Bronchial epithelial cell (primary cell): ENCODE measurements around the gene UFD1. TPM values are rescaled to one million over a fixed set of nuclear protein-coding genes. Genes with fewer than 3 reads are reported as not detected.
A peak's percentile ranks its signal among the peaks of the same experiment; 100 is the strongest.
"Not testable (repeated sequence)": the region's sequence is repeated elsewhere in the genome, so short reads cannot be mapped to it uniquely, and the experiment has no call there.

Experiments used
- DNase-seq: peaks from one replicate; pipeline ENCODE4 v3.0.0-alpha.2; 2010; ENCODE audit warnings: low read depth
- FAIRE-seq: peaks from 2 replicates; lab custom pipeline; 2011; peaks lifted over from hg19 to GRCh38; lab: Jason Lieb, UNC
- H3K27me3 ChIP-seq: 2 replicates; pipeline ENCODE4 v1.5.1; 2011; ENCODE audit warnings: low read length; ENCODE audit not compliant: control insufficient read depth, insufficient read depth
- H3K36me3 ChIP-seq: 2 replicates; pipeline ENCODE4 v1.5.1; 2011; ENCODE audit warnings: low read length; ENCODE audit not compliant: control insufficient read depth, insufficient read depth
- H3K4me3 ChIP-seq: 2 replicates; pipeline ENCODE4 v1.5.1; 2011; ENCODE audit warnings: mild to moderate bottlenecking, low read depth, low read length, control low read depth
- total RNA-seq: library from RNA; depleted of rRNA; stranded (reverse); fragments of >200 nt; gene quantifications from 2 replicates; pipeline ENCODE4 v1.2.1, GENCODE V29; 2014
- TF ChIP-seq, protein P1 (sequence below): IDR thresholded peaks from 2 replicates; pipeline ENCODE4 v1.5.1; 2011; ENCODE audit warnings: mild to moderate bottlenecking, moderate library complexity, low read length, control low read depth, inconsistent platforms; ENCODE audit not compliant: insufficient read depth, severe bottlenecking

Gene UFD1
- total RNA-seq, 1 donor from 2014 or later = 66.9 TPM

DNA sequence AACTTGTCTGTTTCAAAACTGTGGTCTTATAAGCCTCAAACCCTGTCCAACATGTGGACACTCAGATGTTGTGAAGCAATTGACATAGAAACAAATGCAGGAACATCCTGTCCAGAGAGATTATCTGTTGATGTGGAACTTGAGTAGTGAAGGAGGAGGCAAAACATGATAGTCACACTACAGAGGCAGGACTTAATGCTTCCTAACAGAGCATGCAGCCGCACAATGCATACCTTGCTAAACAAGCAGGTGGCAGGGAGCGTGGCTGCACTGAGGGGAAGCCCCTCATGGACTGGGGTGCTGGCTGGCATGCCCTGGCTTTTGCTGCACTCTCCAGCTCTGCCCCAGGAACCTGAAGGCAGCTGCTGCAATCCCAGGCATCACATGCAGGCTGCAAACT, 36.8 kb downstream of the UFD1 start:
- FAIRE-seq = no peak

DNA sequence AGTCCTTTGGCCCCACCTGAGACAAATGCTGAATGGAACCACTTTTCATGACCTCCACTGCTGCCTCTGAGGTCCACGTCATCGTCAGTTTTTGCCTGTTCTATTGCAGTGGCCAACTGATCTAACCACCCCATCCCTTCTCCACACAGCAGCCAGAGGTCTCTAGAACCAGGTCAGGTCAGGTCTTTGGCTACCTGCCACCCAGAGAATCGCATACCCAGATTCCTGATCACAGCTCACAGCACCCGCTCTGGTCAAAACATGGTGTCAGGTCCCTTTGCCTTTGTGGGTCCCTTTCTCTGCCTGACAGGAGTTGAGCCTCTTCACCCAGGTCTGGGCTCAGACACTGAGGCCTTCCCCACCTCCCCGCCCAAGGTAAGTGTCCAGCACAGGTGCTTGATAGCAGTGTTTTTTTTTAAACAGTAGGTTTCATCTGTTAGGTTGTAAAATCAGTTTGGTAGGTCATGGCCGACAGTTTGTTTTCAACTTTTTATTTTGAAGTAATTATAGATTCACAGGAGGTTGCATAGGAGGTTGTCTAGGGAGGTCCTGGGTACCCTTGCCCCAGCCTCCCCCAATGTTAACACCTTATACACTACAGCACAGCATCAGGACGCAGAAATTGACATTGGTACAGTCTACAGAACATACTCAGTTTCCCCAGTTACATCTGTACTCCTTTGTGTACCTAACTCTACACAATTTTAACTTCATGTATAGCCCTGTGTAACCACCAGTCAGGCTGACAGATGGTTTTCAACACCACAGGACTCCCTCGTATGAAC, 38.4 kb downstream of the UFD1 start:
- DNase-seq (no peak), FAIRE-seq (no peak)
- peaks cover 11% of the 10 kb centered on the region for H3K36me3 ChIP-seq
- H3K4me3 ChIP-seq = no peak overlapping the region
- TF ChIP-seq, protein P1, sequence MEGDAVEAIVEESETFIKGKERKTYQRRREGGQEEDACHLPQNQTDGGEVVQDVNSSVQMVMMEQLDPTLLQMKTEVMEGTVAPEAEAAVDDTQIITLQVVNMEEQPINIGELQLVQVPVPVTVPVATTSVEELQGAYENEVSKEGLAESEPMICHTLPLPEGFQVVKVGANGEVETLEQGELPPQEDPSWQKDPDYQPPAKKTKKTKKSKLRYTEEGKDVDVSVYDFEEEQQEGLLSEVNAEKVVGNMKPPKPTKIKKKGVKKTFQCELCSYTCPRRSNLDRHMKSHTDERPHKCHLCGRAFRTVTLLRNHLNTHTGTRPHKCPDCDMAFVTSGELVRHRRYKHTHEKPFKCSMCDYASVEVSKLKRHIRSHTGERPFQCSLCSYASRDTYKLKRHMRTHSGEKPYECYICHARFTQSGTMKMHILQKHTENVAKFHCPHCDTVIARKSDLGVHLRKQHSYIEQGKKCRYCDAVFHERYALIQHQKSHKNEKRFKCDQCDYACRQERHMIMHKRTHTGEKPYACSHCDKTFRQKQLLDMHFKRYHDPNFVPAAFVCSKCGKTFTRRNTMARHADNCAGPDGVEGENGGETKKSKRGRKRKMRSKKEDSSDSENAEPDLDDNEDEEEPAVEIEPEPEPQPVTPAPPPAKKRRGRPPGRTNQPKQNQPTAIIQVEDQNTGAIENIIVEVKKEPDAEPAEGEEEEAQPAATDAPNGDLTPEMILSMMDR = no peak
- no peaks in the 10 kb centered on the region for H3K27me3 ChIP-seq

More for the DNA sequence above, 36.8 kb downstream of the UFD1 start:
- TF ChIP-seq, protein P1 = no peak
- no peak for DNase-seq
- H3K27me3 ChIP-seq = no peaks in the 10 kb centered on the region
- no peak overlapping the region for H3K4me3 ChIP-seq
- peaks cover 10% of the 10 kb centered on the region for H3K36me3 ChIP-seq

DNA sequence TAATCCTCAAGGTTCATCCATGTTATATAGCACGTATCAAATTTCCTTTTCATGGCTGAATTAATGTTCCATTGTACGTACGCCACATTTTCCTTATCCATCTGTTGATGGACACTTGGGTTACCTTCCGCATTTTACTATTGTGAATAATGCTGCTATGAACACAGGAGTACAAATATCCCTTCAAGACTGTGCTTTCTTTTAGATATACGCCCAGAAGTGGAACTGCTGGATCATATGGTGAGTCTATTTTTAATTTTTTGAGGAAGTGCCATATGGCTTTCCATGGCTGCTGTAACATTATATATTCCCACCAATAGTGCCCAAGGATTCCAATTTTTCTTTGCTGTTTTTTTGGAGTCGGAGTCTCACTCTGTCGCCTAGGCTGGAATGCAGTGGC, 40.7 kb downstream of the UFD1 start:
- FAIRE-seq = no peak
- peaks cover 11% of the 10 kb centered on the region for H3K36me3 ChIP-seq
- no peak overlapping the region for H3K4me3 ChIP-seq

DNA sequence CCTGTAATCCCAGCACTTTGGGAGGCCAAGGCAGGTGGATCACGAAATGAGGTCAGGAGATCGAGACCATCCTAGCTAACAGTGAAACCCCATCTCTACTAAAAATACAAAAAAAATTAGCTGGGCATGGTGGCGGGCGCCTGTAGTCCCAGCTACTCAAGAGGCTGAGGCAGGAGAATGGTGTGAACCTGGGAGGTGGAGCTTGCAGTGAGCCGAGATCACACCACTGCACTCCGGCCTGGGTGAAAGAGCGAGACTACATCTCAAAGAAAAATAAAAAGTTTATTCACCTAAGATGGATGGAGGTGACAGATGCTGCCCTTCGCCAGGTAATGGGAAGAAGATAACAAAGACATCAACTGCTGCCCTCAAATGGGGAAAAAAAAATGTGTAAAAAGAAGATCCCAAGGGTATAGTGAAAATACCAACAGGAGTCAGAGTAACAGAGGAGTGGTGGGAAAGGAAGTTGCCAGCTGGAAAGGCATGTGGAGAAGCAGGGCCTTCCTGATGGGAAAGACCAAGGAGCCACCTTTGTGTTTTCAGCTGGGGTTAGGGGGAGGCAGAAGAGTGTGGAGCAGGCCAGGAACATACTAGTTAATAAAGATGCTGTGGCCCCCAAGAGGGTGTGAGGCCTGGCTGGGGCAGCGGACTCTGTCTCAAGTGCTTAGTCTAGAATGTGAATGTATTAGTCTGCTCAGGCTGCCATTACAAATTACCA, 42.4 kb downstream of the UFD1 start:
- H3K27me3 ChIP-seq, DNase-seq, H3K36me3 ChIP-seq, FAIRE-seq, H3K4me3 ChIP-seq: not testable (repeated sequence)

More for the DNA sequence above, 40.7 kb downstream of the UFD1 start:
- DNase-seq = peak; percentile 59
- H3K27me3 ChIP-seq = no peaks in the 10 kb centered on the region
- TF ChIP-seq, protein P1 = no peak

DNA sequence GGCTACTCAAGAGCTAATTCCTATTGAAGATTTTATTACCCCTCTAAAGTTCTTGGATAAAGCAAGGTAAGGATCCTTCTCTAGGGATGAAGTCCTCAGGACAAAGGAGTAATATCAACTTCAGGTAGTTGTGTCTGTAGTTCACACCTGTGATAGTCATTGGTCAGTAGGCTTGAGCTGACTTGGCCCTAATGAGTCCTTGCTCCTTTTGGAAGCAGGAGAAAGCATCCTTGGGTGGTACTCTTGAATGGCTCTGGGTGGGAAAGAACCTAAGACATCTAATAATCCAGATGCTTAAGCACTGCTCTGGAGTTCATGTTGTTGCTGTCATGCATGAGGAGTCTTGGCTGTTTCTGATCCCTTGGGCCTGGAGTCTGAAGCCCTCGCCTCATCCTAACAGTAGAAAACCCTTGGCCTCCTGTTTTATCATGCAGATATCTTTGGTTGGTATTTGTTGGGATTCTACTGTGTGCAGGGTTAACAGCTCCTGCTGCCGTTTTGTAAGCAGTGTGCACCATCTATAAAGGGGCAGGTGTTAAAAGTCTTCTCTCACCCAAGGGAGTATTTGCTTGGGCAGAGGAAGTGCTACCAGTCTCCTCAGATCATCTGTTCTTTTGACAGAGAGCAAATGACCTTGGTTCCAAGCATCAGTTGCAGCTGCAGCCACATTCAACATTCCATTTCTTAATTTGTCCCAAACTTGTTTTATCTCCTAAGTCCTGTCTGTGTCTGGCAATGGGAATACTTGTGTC, 44.0 kb downstream of the UFD1 start:
- peaks cover 7% of the 10 kb centered on the region for H3K36me3 ChIP-seq
- DNase-seq (no peak), FAIRE-seq (no peak)
- H3K4me3 ChIP-seq = no peak overlapping the region
- TF ChIP-seq, protein P1 = no peak
- no peaks in the 10 kb centered on the region for H3K27me3 ChIP-seq

DNA sequence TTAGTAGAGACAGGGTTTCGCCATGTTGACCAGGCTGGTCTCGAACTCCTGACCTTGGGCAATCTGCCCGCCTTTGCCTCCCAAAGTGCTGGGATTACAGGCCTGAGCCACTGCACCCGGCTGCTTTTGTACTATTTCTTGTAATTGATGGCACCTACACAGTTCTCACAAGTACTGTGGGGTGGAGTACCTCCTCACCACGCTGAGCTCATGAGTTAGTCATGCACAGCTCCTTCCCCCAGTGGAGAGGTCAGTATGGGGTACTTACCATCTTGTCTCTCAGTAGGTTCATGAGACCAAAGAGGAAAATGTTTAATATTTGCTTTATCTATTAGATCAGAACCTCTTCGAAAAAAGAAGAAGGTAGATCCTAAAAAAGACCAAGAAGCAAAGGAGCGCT, 44.6 kb downstream of the UFD1 start:
- no peaks in the 10 kb centered on the region for H3K27me3 ChIP-seq
- TF ChIP-seq, protein P1 = no peak
- no peak for FAIRE-seq
- no peak for DNase-seq
- H3K4me3 ChIP-seq = no peak overlapping the region
- peaks cover 7% of the 10 kb centered on the region for H3K36me3 ChIP-seq
